HG02981 (cell line): ENCODE measurements around the gene SLC47A2.
A peak's percentile ranks its signal among the peaks of the same experiment; 100 is the strongest.
"Not testable (repeated sequence)": the region's sequence is repeated elsewhere in the genome, so short reads cannot be mapped to it uniquely, and the experiment has no call there.

Experiments
- ATAC-seq: cut with Tn5 transposase; IDR thresholded peaks from one replicate; pipeline ENCODE4 v1.9.1; 2021; ENCODE audit warnings: mild to moderate bottlenecking, moderate library complexity; ENCODE audit not compliant: unreplicated experiment

Gene SLC47A2

GRCh38 chr17:19672009-19672750 lies 44.2 kb downstream of the SLC47A2 start:
- ATAC-seq: no peak

GRCh38 chr17:19671433-19671832 lies 45.0 kb downstream of the SLC47A2 start:
- no peak for ATAC-seq

GRCh38 chr17:19670908-19671307 lies 45.5 kb downstream of the SLC47A2 start:
- no peak for ATAC-seq

GRCh38 chr17:19669680-19670079 lies 46.7 kb downstream of the SLC47A2 start:
- ATAC-seq: not testable (repeated sequence)

DNA sequence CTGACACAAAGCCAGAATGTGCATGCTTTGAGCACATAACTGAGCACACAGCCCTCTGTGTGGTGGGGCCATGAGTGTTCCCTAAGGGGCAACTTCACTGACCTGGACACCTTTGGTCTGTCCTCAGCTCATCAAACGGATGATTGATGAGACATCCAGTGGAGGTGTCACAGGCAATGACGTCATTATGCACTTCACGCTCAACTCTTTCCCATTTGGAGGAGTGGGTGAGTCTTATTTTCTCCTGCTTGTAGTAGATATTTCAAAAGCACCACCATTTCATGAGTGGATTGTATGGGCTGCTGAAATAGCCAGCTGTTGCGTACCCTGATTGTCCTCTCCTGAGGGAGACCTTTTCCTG lies 51.6 kb downstream of the SLC47A2 start:
- ATAC-seq: no peak

DNA sequence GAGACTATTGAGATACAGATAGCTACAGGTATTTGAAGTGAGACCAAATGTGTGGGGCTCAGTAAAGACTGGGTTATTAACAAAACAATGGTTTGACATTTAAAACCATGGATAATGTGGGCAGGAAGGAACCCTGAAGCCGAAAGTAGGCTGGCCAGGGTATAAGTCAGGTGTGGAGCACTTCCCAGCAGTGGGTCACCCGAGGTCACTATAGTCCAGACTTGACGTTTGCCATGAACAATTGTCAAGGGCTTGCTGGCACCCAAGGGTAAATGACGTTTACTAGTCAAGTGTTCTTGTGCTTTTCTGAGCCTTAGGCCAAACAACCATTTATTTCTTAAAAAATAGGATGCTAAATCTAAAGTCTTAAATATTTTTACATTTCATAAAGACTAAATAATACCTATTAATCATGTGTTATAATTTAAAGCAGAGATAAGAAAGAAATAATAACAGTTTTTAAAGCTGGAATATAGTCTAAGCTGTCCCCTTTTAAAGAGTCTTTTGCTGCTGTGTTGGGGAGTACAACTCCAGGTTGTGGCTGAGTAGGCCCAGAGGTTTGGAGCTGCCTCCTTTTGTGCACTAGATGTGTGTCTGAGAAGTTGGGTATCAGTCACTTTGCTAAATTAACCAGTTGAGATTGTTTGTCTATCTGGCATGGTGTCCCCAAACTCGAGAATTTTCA lies 52.1 kb downstream of the SLC47A2 start:
- no peak for ATAC-seq

DNA sequence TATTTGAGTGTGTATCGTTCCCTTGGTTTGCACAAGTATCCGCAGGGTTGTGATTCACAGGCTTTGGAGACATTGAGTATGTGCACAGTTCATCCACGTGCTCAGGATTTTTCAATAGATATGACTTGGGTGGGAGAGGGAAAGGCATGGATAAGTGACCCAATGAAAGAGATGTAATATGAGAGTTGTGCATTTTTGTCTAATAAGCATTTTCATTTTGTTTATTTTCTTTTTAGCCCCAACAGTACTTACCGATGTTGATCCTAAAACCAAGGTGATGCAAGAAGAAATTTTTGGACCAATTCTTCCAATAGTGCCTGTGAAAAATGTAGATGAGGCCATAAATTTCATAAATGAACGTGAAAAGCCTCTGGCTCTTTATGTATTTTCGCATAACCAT lies 53.3 kb downstream of the SLC47A2 start:
- ATAC-seq: no peak

- ATAC-seq: no peak
These were observed 55.3 kb downstream of the SLC47A2 start for GRCh38 chr17:19661121-19661520.

- no peak for ATAC-seq
These were observed 56.0 kb downstream of the SLC47A2 start for GRCh38 chr17:19660219-19660870.

GRCh38 chr17:19659366-19660177 lies 56.8 kb downstream of the SLC47A2 start:
- ATAC-seq: no peak

DNA sequence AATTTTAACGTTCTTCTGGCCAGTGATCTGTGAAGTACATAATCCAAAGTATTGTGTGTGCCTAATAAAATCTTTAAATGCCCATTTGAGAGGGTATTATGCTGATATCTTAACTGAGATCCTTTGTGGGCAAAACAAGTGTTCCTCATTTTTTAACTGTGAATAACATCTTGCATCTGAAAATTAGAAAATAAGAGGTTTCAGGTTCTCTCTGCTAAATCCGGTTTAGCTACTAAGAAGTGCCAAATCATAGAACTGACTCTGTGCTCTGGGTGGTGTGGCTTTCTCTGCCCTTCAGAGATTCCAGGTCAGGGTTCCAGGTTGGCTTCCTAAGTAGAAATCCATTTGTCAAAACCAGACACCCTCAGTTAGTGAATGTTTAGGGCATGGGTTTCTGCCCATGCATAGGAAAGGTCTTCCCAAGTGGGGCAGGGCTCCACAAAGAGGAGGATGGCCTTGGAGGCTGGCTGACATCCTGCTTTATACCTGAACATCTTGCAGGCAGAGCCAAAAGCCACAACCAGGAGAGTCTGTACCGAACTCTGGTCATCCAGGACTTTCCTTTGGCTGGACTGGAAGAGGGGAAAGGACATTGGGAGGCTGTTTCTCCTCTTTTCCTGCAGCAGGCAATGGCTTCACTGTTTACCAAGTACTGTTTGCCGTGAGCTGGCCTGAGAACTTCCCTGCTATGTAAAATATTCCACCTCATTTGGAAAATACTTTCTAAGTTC lies 59.4 kb downstream of the SLC47A2 start:
- ATAC-seq: no peak

GRCh38 chr17:19656336-19656735 lies 60.0 kb downstream of the SLC47A2 start:
- ATAC-seq: no peak

DNA sequence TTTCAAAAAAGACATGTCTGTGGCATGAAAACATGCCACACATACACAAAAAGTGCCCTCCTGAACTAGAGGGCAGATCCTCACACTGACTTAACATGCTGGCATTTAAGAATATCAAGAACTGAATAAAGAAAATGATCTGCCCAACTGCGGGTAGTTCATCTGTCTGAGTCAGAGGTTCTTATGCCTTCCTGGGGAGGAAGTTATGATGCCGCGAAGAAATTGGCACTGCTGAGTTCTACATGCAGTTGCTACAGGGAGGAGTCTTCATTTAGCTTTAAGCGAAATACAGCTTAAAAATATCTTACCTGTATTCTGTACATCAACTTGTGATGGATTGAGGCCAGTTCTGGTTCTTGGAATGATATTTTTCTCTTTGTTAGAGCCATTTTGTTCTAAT lies 61.5 kb downstream of the SLC47A2 start:
- ATAC-seq: no peak

DNA sequence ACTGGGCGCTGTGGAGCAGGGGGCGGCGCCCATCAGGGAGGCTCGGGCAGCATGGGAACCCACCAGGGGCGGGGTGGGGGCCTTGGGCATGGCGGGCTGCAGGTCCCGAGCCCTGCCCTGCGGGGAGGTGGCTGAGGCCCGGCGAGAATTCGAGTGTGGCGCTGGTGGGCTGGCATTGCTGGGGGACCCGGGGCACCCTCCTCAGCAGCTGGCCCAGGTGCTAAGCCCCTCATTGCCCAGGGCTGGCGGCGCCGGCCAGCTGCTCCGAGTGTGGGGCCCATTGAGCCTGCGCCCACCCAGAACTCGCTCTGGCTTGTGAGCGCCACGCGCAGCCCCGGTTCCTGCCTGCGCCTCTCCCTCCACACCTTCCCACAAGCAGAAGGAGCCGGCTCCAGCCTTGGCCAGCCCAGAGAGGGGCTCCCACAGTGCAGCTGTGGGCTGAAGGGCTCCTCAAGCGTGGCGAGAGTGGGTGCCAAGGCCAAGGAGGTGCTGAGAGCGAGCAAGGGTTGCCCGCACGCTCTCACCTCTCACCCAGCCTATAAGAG lies 62.0 kb downstream of the SLC47A2 start:
- ATAC-seq: no peak

GRCh38 chr17:19652595-19652994 lies 63.8 kb downstream of the SLC47A2 start:
- no peak for ATAC-seq

DNA sequence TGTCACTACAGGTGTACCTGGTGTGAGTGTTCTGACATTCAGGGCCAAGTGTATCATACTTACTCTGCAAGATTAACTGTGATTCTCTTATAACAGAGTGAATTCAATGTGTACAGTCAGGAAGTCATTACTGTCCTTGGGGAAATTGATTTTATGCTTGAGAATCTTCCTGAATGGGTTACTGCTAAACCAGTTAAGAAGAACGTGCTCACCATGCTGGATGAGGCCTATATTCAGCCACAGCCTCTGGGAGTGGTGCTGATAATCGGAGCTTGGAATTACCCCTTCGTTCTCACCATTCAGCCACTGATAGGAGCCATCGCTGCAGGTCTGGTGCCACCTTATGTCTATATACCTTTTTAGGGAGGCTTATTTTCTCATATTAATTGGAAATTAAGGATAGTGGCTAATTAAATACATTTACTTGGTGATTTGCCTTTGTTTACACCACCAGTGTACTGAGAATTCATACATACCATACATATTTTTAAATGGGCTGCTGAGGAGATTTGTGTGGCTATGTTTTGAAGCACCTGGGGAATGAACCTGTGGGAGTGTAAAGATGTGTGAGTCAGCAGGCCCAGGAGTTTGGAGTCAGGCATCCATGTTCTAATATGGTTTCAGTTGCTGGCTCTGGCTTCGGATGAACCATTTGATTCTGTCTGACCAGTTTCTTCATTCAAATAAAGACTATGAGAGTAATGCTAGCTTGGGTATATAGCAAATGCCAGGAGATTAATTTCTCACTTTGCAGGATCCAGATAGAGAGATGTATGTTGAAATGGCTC lies 64.7 kb downstream of the SLC47A2 start:
- no peak for ATAC-seq

GRCh38 chr17:19650826-19651225 lies 65.6 kb downstream of the SLC47A2 start:
- ATAC-seq: no peak

DNA sequence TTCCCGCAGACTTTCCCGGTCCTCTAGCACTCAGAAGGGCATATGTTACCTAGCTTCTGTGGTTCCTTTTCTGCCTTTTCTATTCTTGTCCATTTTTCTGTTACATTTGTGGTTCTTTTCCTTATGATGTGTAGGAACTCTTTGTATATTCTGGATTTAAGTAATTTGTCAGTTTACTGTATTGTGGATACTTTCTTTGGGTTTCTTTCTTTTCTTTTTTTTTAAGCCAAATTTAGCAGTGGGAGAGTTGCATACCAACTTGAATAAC lies 67.2 kb downstream of the SLC47A2 start:
- no peak for ATAC-seq

- peak; percentile 88 for ATAC-seq
These were observed 67.7 kb downstream of the SLC47A2 start, which contains the start of gene ALDH3A2 for GRCh38 chr17:19648475-19649273. TSS of gene ALDH3A2 (plus strand) at chr17:19648751. CDS start at chr17:19648972, 221 bp downstream.
